ENCODE data around the gene CDH13. TPM values are rescaled to one million over a fixed set of nuclear protein-coding genes. Genes with fewer than 3 reads are reported as not detected.

Gene CDH13
- total RNA-seq, 1 experiment from 2014 or later = 49.3 TPM

DNA sequence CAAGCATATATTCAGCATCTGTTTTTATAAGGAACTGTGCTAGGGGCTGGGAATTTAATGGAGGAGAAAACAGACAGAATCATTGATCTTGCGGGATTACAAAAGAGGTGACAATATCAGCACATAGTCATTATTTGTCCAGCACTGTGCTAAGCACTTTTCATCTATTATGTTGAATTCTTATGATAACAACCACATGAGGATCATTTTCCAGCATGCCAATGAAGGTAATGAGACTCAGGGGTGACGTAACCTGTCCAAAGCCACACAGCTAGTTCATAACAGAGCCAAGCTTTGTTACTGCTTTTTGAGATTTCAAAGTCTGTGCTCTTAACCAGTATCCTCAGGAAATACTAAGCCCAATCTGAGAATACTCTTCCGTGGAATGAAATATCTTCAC lies 503.3 kb downstream of the CDH13 start:
- Mint-ChIP-seq H3K9me3 (ENCODE audit: unreplicated experiment) (peaks cover 21% of the 10 kb centered on the region), H3K27me3 (ENCODE audit: insufficient read depth, unreplicated experiment) (no peaks in the 10 kb centered on the region), H3K4me1 (ENCODE audit: insufficient read depth, unreplicated experiment) (no peaks in the 10 kb centered on the region), H3K4me3 (ENCODE audit: unreplicated experiment) (no peak overlapping the region), H3K36me3 (ENCODE audit: insufficient read depth, unreplicated experiment) (peaks cover 33% of the 10 kb centered on the region), H3K27ac (ENCODE audit: low read depth, unreplicated experiment) (no peak overlapping the region)
- TF ChIP-seq, protein P1, sequence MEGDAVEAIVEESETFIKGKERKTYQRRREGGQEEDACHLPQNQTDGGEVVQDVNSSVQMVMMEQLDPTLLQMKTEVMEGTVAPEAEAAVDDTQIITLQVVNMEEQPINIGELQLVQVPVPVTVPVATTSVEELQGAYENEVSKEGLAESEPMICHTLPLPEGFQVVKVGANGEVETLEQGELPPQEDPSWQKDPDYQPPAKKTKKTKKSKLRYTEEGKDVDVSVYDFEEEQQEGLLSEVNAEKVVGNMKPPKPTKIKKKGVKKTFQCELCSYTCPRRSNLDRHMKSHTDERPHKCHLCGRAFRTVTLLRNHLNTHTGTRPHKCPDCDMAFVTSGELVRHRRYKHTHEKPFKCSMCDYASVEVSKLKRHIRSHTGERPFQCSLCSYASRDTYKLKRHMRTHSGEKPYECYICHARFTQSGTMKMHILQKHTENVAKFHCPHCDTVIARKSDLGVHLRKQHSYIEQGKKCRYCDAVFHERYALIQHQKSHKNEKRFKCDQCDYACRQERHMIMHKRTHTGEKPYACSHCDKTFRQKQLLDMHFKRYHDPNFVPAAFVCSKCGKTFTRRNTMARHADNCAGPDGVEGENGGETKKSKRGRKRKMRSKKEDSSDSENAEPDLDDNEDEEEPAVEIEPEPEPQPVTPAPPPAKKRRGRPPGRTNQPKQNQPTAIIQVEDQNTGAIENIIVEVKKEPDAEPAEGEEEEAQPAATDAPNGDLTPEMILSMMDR (IDR thresholded peaks at IDR 0.05; ENCODE audit: unreplicated experiment) = no peak
- intact Hi-C loops (cut with micrococcal nuclease) = no loop called here
- no TSS peak for BruUV-seq (replicated peaks)
- ChIA-PET CTCF (no interaction called here), POLR2A (no interaction called here)
- no peak for DNase-seq (ENCODE audit: unreplicated experiment)

DNA sequence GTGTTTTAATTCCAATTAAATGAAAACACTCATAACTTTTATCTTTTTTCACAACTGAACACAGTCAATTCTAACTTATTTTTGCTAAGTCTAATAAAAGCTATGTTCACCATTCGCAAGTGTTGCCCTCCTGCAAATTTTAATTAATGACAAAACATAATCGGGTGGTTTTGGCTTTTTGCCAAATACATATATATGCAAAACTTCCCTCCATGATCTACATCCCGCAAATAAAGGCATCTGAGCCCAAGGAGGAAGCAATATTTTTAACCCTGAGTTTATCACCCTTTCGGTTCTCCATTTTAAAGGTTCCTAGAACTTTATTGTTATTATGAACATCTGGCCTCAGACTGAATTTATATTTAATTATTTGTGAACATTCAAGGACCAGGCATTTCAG lies 507.9 kb downstream of the CDH13 start:
- H3K4me3 Mint-ChIP-seq (ENCODE audit: unreplicated experiment) = no peak overlapping the region
- CTCF ChIA-PET = no interaction called here
- DNase-seq (ENCODE audit: unreplicated experiment) = no peak

DNA sequence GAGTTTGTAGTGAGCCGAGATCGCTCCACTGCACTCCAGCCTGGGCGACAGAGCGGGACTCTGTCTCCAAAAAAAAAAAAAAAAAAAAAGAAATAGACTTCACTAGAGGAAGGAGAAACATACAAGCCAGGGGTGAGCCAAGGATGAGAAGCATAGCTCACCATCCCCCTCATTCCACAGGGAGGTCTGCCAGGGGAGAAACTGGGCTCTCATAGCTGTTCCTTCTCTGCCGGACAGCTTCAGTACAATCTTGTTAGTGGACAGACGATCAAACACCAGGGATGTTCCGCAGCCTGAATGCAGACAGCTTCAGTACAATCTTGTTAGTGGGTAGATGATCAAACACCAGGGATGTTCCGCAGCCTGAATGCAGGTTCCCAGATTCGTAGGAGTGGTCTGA lies 509.6 kb downstream of the CDH13 start:
- ChIA-PET POLR2A (no interaction called here), CTCF (no interaction called here)
- no peak overlapping the region for H3K4me3 Mint-ChIP-seq (ENCODE audit: unreplicated experiment)
- intact Hi-C loops (cut with micrococcal nuclease) = no loop called here
- no peak overlapping the region for H3K27ac Mint-ChIP-seq (ENCODE audit: low read depth, unreplicated experiment)
- no peak for DNase-seq (ENCODE audit: unreplicated experiment)
- H3K4me1 Mint-ChIP-seq (ENCODE audit: insufficient read depth, unreplicated experiment) = peaks cover 7% of the 10 kb centered on the region
- TF ChIP-seq, protein P1 (IDR thresholded peaks at IDR 0.05; ENCODE audit: unreplicated experiment) = no peak
- H3K36me3 Mint-ChIP-seq (ENCODE audit: insufficient read depth, unreplicated experiment) = no peaks in the 10 kb centered on the region
- BruUV-seq (replicated peaks) = no TSS peak
- H3K9me3 Mint-ChIP-seq (ENCODE audit: unreplicated experiment) = no peaks in the 10 kb centered on the region
- H3K27me3 Mint-ChIP-seq (ENCODE audit: insufficient read depth, unreplicated experiment) = no peaks in the 10 kb centered on the region

More for the DNA sequence above, 507.9 kb downstream of the CDH13 start:
- POLR2A ChIA-PET = no interaction called here
- intact Hi-C loops (cut with micrococcal nuclease) = no loop called here
- H3K27ac Mint-ChIP-seq (ENCODE audit: low read depth, unreplicated experiment) = no peak overlapping the region
- H3K4me1 Mint-ChIP-seq (ENCODE audit: insufficient read depth, unreplicated experiment) = peaks cover 7% of the 10 kb centered on the region
- BruUV-seq (replicated peaks) = no TSS peak
- no peaks in the 10 kb centered on the region for H3K36me3 Mint-ChIP-seq (ENCODE audit: insufficient read depth, unreplicated experiment)
- no peaks in the 10 kb centered on the region for H3K27me3 Mint-ChIP-seq (ENCODE audit: insufficient read depth, unreplicated experiment)
- TF ChIP-seq, protein P1 (IDR thresholded peaks at IDR 0.05; ENCODE audit: unreplicated experiment) = no peak
- no peaks in the 10 kb centered on the region for H3K9me3 Mint-ChIP-seq (ENCODE audit: unreplicated experiment)

DNA sequence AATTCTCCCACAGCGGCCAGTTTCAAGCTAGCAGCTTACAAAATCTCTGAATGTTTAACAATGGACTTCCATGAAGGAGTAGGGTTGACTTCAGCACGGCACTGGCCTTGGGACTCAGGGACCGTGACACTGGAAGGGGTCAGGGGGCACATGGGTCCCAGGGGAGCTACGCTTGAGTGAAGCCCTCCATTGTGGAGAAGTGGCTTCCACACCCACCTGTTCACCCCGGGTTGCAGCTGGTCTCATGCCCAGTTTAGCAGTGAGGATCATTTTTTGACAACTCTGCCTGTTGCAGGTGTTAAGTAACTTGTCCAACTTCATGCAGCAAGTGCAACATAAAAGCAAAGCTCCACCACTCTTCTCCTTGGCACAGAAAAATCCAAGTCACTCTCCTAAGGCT lies 510.2 kb downstream of the CDH13 start:
- intact Hi-C loops (cut with micrococcal nuclease) = no loop called here
- peak overlapping the region; percentile 85 for H3K27ac Mint-ChIP-seq (ENCODE audit: low read depth, unreplicated experiment)
- CTCF ChIA-PET = interaction anchor here (0.6 kb wide), 1 partner anchor 689 kb away, joined by 3 read pairs; no protein-coding TSS in a partner anchor
- peaks cover 7% of the 10 kb centered on the region for H3K4me1 Mint-ChIP-seq (ENCODE audit: insufficient read depth, unreplicated experiment)
- TF ChIP-seq, protein P1 (IDR thresholded peaks at IDR 0.05; ENCODE audit: unreplicated experiment) = no peak
- no TSS peak for BruUV-seq (replicated peaks)
- DNase-seq (ENCODE audit: unreplicated experiment) = no peak
- POLR2A ChIA-PET = no interaction called here
- H3K9me3 Mint-ChIP-seq (ENCODE audit: unreplicated experiment) = no peaks in the 10 kb centered on the region
- peak overlapping the region; percentile 62 for H3K4me3 Mint-ChIP-seq (ENCODE audit: unreplicated experiment)
- H3K27me3 Mint-ChIP-seq (ENCODE audit: insufficient read depth, unreplicated experiment) = no peaks in the 10 kb centered on the region
- no peaks in the 10 kb centered on the region for H3K36me3 Mint-ChIP-seq (ENCODE audit: insufficient read depth, unreplicated experiment)

Measured in MCF 10A (cell line).